Mesenteric fat pad (tissue), 1 donor: ENCODE results near the gene NCAM1. TPM values are rescaled to one million over a fixed set of nuclear protein-coding genes. Genes with fewer than 3 reads are reported as not detected.

Experiments used
- DNase-seq: peaks from one replicate; pipeline ENCODE4 v3.0.0-alpha.2; 2020; ENCODE audit warnings: low spot score
- total RNA-seq: library from RNA; stranded (reverse); fragmentation: NEBNext Ultra II Directional; extraction: Animal tissue kit (Norgen Biotek cat#: 25700); gene quantifications from one replicate; pipeline ENCODE4 v1.2.1, GENCODE V29; 2021
- donor health status: DM: yes; HTN: yes; CAD: no.

Gene NCAM1
- total RNA-seq, 1 donor from 2014 or later, result 3.1 TPM

- DNase-seq, result no peak
Observed at GRCh38 chr11:113129261-113129992, 168.2 kb downstream of the NCAM1 start.

GRCh38 chr11:113131036-113131775 is 170.0 kb downstream of the NCAM1 start:
- no peak for DNase-seq

- no peak for DNase-seq
Observed at GRCh38 chr11:113133071-113133470, 171.9 kb downstream of the NCAM1 start.

DNA sequence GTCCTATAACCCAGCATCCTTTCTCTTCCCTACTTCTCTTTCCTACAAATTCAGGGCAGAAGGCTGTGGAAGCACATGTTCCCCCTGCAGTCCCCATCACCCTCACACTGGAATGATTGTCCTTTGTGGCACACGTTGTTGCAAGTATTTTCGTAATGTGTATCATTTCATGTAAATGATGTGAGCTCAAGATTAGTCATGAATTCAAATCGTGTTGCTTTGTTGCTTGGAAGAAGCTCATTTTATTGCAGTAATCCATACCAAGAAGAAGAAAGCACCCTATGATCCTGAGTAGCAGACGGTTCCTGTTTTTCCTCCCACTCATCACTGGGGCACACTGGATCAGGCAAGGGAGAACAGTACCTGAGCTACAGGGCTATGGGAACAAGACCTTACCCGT is 173.4 kb downstream of the NCAM1 start:
- no peak for DNase-seq

GRCh38 chr11:113137713-113138529 is 176.7 kb downstream of the NCAM1 start:
- DNase-seq, result no peak

DNA sequence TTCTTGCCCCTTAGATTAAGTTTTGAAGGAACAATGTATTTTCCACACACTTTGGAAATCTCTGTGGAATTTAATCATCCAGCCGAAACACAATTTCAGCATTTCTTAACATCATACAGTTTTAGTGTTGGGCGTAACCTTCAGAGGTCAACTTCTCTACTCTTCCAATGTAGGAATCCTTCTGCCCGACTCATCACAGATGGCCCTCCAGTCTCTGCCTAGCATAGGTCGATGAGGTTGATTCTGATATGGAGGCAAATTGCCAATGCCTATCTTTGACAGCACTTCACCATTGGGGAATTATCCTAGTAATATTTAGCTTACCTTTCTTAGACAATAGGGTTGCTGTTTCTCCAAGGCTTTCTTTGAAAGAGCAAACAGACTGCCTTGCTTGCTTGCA is 177.5 kb downstream of the NCAM1 start:
- DNase-seq, result no peak

- DNase-seq, result no peak
Observed at GRCh38 chr11:113141010-113141409, 179.8 kb downstream of the NCAM1 start.

DNA sequence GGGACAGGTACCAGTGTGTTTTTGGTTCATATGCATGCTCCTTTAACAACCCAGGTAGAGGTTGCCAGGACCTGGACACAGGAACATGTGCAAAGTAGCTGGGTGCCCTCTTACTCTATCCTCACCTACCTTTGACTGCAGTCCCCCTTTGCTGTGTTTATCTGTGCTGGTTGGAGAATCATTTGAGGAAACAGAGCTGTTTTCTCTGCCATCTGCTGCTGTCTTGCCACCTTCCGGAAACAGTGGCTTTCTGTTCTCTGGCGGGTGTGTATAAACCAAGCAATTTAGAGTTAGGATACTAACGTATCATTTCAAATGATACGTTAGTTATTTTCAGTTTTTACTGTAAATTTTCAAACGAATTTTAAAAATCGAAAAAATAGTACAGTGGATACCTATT is 181.3 kb downstream of the NCAM1 start:
- no peak for DNase-seq

GRCh38 chr11:113147249-113147648 is 186.0 kb downstream of the NCAM1 start:
- no peak for DNase-seq

DNA sequence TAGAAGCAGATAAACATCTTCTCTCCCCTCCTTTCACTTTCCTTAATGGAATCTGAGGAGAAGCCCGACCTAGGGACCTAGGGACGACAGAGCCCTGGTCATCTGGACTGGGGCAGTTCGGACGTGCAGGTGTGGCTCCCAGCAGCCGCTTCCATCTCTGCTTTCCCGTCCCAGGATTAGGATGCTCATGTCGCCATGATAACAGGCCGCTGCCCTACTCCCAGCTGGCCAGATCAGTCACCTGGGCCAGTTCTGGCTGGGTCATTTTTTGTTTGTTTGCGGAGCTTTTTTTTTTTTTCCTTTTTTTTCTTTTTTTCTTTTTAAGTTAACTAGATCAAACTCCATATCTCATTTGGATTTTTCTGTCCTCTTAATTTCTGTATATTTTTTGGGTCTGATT is 186.9 kb downstream of the NCAM1 start:
- DNase-seq, result no peak

- DNase-seq, result no peak
Observed at GRCh38 chr11:113148652-113149051, 187.4 kb downstream of the NCAM1 start.

DNA sequence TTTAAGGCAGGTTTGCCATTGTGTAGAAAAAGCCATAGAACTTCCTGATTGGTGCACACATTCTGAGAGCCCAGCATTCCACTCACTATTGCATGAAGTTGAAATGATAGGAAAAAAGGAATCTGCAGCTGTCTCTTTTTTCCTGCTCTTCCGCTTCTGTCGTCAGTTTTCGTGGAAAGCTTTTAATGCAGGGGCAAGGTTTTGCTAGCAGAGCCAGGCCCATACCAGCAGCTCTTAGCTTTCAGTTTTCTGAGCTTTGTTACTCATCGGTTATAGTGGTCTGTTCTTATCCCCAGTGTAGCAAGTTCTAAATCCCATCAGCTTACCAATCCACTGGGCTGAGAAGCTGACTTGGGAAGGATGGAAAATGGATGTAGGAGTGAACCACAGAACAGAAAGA is 190.3 kb downstream of the NCAM1 start:
- DNase-seq, result no peak

GRCh38 chr11:113152500-113152899 is 191.3 kb downstream of the NCAM1 start:
- no peak for DNase-seq

- DNase-seq, result no peak
Observed at GRCh38 chr11:113153847-113154246, 192.6 kb downstream of the NCAM1 start.

DNA sequence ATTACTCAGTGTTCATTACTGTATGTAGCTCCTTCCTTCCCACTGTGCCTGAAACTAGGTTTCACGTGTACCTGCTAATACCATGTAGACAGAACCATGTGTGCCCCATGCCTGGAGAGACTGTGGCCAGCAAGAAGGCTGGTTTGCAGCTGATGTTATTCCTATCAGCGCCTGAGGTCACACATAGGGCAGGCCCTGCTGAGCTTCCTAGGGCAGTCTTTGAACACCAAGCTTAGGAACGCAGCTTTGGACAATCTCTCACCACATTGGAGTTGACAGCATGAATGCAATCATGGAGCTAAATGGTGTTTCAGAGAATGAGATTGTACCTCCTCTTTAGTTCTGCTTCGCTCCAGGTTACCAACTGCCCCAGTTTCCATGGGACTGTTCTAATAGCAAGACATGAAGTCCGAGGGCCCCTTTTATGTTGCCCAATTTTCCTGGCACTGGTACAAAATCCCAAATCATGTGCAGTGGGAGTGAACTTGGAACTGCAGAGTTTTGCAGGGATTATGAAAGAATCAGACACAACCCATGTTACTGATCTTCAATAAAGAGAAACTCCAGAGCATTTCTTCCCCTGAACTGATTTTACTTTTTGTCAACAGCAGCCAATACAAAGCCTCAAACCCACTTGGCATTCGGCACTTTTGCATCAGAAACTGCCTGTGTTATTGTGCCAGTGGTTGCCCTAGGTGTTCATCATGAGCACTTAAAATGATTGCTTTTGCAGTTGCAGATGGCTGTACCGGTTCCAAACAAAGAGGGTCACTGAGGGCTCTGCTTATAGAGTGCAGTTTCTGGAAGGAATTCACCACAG is 199.0 kb downstream of the NCAM1 start:
- no peak for DNase-seq

DNA sequence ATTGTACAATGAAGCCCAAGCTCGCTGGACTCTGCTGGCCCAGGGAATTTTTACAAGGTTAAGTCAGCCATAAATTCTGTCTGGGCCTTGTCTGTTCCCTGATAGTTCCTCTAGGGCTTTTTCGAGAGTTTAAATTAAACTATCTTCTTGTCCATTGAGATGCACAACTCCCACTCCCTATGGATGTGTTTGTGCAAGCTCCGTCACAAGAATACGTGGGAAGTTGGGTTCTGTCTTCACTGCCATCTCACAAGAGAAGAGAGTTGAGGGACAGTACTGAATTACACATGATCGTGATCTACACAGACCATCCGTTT is 199.5 kb downstream of the NCAM1 start:
- no peak for DNase-seq

DNA sequence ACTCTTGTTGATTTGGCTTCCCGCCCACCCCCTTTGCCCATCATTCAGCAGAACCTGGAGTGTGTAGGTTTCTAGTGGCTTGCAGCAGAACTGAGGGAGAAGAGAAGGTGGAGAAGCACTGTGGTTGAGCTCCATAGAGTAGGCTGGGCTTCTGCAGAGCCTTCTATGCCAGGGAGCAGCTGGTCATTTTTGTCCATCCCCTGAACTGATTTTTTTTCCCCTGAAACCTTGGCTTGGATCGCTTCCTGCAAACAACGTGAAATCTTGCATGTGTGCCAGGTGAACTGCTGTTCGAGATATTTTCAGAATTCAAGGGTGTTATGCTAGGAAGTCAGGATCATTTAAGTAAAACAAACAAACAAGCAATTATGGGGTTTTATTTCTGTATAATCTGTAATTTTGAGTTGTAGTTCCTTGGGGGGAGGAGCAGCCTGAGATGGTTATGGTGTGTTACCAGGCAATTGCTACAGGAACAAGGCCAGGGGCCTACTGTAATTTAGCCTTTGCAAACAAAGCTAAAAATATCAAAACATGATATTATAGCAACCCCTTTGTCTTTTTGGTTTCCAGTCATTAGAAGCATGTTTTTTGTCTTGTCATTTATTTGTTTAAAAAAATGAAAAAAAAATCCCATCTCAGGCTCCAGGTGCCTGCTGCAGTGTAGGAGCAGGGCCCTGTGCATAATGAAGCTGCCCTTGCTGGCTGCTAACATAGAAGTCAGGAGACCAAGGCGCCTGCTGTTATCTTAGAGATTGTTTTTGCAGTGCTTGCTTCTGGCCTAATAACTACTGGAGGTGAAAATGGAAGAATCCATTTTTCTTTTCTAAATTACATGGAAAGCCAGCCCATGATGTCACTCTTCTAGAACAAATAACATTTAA is 200.7 kb downstream of the NCAM1 start:
- DNase-seq, result no peak

DNA sequence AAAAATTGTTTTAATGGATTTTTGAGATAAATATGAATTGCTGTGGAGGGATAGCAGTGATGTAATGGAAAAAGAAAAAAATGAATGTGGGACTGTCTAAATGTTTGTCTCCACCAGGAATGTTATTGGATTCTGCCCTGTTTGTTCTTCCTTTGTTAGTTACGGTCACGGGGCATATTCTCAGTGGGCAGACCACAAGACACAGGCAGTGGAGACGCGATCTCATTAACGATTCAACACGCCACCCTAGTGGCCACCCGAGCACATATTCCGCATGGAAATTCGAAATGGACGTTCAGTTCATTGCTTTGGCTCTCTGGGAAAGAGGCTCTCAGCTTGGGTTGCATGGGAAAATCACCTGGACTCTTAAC is 201.4 kb downstream of the NCAM1 start:
- DNase-seq, result no peak

- no peak for DNase-seq
Observed at GRCh38 chr11:113163291-113164030, 202.2 kb downstream of the NCAM1 start.

DNA sequence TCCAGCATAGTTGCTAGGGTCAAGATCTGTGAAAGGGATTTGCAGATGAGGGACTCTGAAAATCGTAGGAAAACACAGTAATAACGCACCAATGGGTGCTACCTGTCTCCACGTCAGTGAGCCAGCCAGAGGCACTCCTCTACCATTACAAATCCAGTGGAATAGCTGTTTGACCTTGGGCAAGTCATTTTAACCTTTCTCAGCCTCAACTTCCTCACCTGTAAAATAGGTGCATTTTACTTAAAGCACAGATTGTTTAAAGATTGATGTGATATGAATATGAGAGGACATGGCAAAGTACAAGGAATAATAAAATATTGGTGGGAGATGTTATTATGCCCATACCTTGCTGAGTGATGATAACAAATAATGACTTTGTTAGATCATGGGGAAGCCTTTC is 205.1 kb downstream of the NCAM1 start:
- DNase-seq, result no peak
